Measurements from ENCODE around the gene BRSK1. TPM values are rescaled to one million over a fixed set of nuclear protein-coding genes. Genes with fewer than 3 reads are reported as not detected.

Gene BRSK1
- total RNA-seq, 1 donor from 2014 or later, result 23.9 TPM

DNA sequence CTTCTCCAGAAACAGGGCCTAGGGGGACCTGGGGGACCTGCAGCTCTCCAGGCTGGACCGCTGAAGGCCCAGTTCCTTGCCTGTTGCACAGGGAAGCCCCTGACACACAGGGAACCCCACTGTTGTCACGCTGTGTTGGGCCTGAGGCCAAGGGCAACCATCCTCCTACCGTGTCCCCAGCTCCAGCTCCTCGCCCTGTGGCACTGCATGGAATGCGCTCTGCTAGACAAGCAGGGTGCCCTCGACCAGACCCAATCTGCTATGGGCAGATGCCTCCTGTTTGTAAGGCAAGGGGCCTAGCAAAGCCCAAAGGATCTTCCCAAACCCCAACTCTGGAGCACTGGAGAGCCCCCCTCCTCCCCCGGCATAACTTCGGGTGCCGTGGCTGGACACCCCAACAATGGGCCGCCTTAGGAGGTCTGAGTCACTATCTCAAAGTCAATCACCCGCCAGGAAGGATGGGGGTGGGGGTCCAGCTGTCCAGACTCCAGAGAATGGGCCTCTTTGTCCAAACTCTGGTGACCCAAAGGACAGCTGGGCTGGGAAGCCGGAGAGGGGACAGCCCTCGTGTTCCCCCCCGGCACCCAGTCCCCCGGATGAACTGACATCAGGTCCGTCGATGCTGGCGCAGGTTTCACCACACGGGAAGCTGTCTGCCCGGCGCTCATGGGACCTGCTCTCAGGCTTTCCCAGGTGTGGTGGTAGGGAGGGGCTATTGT, 3.7 kb downstream of the BRSK1 start:
- Mint-ChIP-seq H3K4me3 (ENCODE audit: unreplicated experiment) (no peak overlapping the region), H3K4me1 (ENCODE audit: unreplicated experiment) (peaks cover 16% of the 10 kb centered on the region), H3K27ac (ENCODE audit: unreplicated experiment) (peak overlapping the region; percentile 44), H3K36me3 (ENCODE audit: unreplicated experiment) (peaks cover 7% of the 10 kb centered on the region), H3K27me3 (ENCODE audit: unreplicated experiment) (no peaks in the 10 kb centered on the region), H3K9me3 (ENCODE audit: unreplicated experiment) (no peaks in the 10 kb centered on the region)
- DNase-seq (ENCODE audit: extremely low spot score, unreplicated experiment), result no peak
- TF ChIP-seq, protein P1, sequence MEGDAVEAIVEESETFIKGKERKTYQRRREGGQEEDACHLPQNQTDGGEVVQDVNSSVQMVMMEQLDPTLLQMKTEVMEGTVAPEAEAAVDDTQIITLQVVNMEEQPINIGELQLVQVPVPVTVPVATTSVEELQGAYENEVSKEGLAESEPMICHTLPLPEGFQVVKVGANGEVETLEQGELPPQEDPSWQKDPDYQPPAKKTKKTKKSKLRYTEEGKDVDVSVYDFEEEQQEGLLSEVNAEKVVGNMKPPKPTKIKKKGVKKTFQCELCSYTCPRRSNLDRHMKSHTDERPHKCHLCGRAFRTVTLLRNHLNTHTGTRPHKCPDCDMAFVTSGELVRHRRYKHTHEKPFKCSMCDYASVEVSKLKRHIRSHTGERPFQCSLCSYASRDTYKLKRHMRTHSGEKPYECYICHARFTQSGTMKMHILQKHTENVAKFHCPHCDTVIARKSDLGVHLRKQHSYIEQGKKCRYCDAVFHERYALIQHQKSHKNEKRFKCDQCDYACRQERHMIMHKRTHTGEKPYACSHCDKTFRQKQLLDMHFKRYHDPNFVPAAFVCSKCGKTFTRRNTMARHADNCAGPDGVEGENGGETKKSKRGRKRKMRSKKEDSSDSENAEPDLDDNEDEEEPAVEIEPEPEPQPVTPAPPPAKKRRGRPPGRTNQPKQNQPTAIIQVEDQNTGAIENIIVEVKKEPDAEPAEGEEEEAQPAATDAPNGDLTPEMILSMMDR (IDR thresholded peaks at IDR 0.05), result no peak

DNA sequence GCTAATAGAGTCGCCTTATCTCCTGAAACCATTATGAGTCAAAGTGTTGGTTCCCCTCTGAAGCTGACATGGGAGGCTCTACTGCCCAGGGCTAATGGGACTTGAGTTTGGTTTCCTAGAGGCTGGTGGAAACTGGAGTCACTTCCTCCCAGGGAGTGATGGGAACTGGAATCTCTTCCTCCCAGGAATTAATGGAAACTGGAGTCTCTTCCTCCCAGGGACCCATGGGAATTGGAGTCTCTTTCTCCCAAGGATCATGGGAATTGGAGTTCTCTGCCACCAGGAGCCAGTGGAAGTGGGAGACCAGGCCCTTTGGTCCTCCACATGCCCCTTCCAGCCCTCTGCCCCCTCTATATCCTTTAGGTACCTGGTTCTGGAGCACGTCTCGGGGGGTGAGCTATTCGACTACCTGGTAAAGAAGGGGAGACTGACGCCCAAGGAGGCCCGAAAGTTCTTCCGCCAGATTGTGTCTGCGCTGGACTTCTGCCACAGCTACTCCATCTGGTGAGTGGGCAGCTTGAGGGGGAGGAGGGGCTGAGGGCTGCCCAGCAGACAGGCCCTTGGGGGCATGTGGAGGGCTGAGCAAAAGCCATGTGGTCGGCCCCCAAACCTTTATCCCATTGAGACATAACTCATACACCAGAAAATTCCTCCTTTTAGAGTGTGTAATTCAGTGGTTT, 5.5 kb downstream of the BRSK1 start:
- TF ChIP-seq, protein P1 (IDR thresholded peaks at IDR 0.05), result no peak
- Mint-ChIP-seq H3K9me3 (ENCODE audit: unreplicated experiment) (no peaks in the 10 kb centered on the region), H3K36me3 (ENCODE audit: unreplicated experiment) (peaks cover 11% of the 10 kb centered on the region), H3K4me3 (ENCODE audit: unreplicated experiment) (no peak overlapping the region), H3K27ac (ENCODE audit: unreplicated experiment) (no peak overlapping the region), H3K27me3 (ENCODE audit: unreplicated experiment) (no peaks in the 10 kb centered on the region), H3K4me1 (ENCODE audit: unreplicated experiment) (peaks cover 12% of the 10 kb centered on the region)
- no peak for DNase-seq (ENCODE audit: extremely low spot score, unreplicated experiment)

DNA sequence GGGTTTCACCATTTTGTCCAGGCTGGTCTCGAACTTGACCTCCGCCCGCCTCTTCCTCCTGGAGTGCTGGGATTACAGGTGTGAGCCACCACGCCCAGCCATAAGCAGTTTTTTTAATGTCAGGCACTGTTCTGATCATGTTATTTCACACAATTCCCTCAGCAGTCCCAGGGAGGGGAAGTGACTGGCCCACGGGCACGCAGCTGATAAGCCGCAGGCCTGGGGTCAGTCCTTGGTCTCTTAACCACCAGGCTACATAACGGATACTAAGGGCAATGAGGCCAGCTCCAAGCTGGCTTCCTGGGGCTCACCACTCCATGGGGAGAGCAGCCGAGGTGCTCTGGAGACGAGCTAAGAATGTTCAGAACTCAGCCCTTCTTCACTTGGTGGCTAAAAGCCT, 13.5 kb downstream of the BRSK1 start:
- Mint-ChIP-seq H3K4me3 (ENCODE audit: unreplicated experiment) (no peak overlapping the region), H3K36me3 (ENCODE audit: unreplicated experiment) (peaks cover 13% of the 10 kb centered on the region), H3K27me3 (ENCODE audit: unreplicated experiment) (no peaks in the 10 kb centered on the region), H3K9me3 (ENCODE audit: unreplicated experiment) (no peaks in the 10 kb centered on the region), H3K4me1 (ENCODE audit: unreplicated experiment) (peaks cover 9% of the 10 kb centered on the region), H3K27ac (ENCODE audit: unreplicated experiment) (no peak overlapping the region)
- DNase-seq (ENCODE audit: extremely low spot score, unreplicated experiment), result no peak
- TF ChIP-seq, protein P1 (IDR thresholded peaks at IDR 0.05), result no peak

DNA sequence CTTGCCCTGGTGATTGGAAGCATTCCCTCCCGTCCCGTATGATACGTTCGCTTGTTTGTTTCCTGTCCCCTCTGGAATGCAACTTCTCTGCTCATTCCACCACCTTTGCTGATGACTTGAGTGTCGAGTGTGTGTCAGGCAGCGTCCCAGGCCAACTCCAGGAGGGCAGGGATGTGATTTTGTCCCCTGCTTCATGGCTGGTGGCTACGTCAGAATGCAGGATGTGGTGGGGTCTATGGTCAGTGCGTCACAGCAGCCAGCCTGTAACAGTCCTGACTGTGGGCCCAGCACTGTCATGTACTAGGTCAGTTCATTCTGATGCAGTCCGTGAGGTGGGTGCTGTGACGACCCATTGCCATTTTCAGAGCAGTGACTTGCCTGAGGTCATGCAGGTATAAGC, 16.2 kb downstream of the BRSK1 start:
- Mint-ChIP-seq H3K27ac (ENCODE audit: unreplicated experiment) (no peak overlapping the region), H3K4me3 (ENCODE audit: unreplicated experiment) (no peak overlapping the region), H3K36me3 (ENCODE audit: unreplicated experiment) (peaks cover 9% of the 10 kb centered on the region), H3K4me1 (ENCODE audit: unreplicated experiment) (peaks cover 9% of the 10 kb centered on the region), H3K27me3 (ENCODE audit: unreplicated experiment) (no peaks in the 10 kb centered on the region), H3K9me3 (ENCODE audit: unreplicated experiment) (no peaks in the 10 kb centered on the region)
- no peak for DNase-seq (ENCODE audit: extremely low spot score, unreplicated experiment)
- TF ChIP-seq, protein P1 (IDR thresholded peaks at IDR 0.05), result no peak

DNA sequence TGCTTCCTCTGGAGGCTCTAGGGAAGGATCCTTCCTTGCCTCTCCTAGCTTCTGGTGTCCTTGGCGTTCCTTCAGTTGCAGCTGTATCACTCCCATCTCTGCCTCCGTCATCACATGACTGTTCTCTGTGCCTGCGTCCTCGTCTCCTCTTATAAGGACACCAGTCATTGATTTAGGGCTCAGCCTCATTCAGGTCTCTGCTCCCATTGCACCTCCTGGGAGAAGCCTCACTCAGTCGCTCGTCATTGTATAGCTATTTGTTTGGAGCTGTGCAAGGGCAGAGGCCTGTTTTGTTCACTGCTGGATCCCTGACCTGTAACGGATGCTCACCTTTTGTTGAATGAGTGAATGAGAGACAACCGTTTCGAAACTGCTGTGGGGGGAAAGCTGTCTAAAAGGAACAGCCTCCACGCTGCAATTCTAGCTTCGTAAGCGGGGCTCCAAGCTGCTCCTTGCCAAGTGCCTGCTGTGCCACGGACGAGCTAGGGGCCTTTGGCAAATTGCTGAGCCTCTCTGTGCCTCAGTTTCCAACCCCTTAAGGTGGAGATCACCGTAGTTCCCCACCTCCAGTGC, 17.2 kb downstream of the BRSK1 start:
- DNase-seq (ENCODE audit: extremely low spot score, unreplicated experiment), result no peak
- Mint-ChIP-seq H3K36me3 (ENCODE audit: unreplicated experiment) (peaks cover 6% of the 10 kb centered on the region), H3K27me3 (ENCODE audit: unreplicated experiment) (no peaks in the 10 kb centered on the region), H3K4me3 (ENCODE audit: unreplicated experiment) (peak overlapping the region; percentile 64), H3K9me3 (ENCODE audit: unreplicated experiment) (no peaks in the 10 kb centered on the region), H3K4me1 (ENCODE audit: unreplicated experiment) (peaks cover 9% of the 10 kb centered on the region), H3K27ac (ENCODE audit: unreplicated experiment) (no peak overlapping the region)
- TF ChIP-seq, protein P1 (IDR thresholded peaks at IDR 0.05), result no peak
